GM06990 (cell line): ENCODE measurements around the gene KLHL4.

ENCODE experiments used
- DNase-seq: peaks from one replicate; pipeline ENCODE4 v3.0.0-alpha.2; 2011; ENCODE audit not compliant: insufficient read length; ENCODE audit errors: extremely low read depth
- H3K27me3 ChIP-seq: replicated peaks from 2 replicates; pipeline ENCODE4 v1.6.0; 2011; ENCODE audit warnings: low read length; ENCODE audit not compliant: control insufficient read depth, insufficient read depth
- H3K36me3 ChIP-seq: 2 replicates; pipeline ENCODE4 v1.5.1; 2011; ENCODE audit warnings: low read length; ENCODE audit not compliant: control insufficient read depth, insufficient read depth
- H3K4me3 ChIP-seq: replicated peaks from 2 replicates; pipeline ENCODE4 v1.5.1; 2011; ENCODE audit warnings: low read depth, mild to moderate bottlenecking, control low read depth, low read length
- TF ChIP-seq, protein P1 (sequence below): IDR thresholded peaks from 2 replicates; pipeline ENCODE4 v1.5.1; 2011; ENCODE audit warnings: low read length, control low read depth, mild to moderate bottlenecking, inconsistent platforms; ENCODE audit not compliant: insufficient read depth, poor library complexity, severe bottlenecking

The KLHL4 gene

GRCh38 chrX:87516717-87517121 lies 883 bp upstream of the KLHL4 start:
- DNase-seq, result no peak
- TF ChIP-seq, protein P1, sequence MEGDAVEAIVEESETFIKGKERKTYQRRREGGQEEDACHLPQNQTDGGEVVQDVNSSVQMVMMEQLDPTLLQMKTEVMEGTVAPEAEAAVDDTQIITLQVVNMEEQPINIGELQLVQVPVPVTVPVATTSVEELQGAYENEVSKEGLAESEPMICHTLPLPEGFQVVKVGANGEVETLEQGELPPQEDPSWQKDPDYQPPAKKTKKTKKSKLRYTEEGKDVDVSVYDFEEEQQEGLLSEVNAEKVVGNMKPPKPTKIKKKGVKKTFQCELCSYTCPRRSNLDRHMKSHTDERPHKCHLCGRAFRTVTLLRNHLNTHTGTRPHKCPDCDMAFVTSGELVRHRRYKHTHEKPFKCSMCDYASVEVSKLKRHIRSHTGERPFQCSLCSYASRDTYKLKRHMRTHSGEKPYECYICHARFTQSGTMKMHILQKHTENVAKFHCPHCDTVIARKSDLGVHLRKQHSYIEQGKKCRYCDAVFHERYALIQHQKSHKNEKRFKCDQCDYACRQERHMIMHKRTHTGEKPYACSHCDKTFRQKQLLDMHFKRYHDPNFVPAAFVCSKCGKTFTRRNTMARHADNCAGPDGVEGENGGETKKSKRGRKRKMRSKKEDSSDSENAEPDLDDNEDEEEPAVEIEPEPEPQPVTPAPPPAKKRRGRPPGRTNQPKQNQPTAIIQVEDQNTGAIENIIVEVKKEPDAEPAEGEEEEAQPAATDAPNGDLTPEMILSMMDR, result no peak
- Histone ChIP-seq H3K4me3 (no peak overlapping the region), H3K27me3 (no peaks in the 10 kb centered on the region), H3K36me3 (no peaks in the 10 kb centered on the region)

DNA sequence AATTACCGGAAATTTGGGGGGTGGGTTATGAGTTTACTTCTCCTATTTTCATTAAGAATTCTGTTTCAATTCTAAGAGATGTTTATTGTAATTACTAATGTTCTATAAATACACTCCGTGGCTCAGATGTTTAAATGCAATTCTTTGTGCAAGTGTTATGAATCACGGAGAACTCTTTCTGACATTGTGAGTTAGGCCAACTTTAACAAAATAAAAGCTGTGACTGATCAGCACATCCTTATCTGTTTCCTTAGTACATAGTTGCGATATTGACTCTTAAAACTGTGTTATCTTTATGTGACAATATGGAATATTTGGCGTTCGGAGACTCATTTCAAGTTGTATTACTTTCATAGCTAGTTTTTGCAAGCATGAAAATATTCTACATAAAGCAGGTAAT lies 902 bp downstream of the KLHL4 start:
- Histone ChIP-seq H3K27me3 (no peaks in the 10 kb centered on the region), H3K36me3 (no peaks in the 10 kb centered on the region), H3K4me3 (no peak overlapping the region)
- TF ChIP-seq, protein P1, result no peak
- DNase-seq, result no peak

DNA sequence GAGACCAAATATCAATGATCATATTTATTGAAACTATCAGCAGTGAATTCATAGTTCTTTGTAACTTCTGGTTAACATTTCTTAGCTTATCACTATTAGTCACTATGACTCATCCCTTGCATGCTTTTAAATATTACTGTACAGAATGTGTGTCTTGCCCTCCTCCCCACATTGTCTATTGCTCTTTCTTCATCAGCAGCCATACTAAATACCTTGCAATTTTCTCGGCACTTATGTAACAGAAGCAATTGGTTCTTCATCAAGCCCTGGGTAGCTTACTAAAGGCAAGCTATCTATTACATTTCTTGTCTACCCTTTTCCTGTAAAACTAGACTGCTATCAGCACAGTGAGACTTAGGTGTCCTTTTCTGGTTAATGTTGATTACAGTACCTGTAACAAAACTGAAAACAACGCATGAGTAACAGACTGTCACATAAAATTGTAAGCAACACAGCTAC lies 8.2 kb downstream of the KLHL4 start:
- Histone ChIP-seq H3K27me3 (no peaks in the 10 kb centered on the region), H3K4me3 (no peak overlapping the region), H3K36me3 (no peaks in the 10 kb centered on the region)
- DNase-seq, result no peak
- TF ChIP-seq, protein P1, result no peak

DNA sequence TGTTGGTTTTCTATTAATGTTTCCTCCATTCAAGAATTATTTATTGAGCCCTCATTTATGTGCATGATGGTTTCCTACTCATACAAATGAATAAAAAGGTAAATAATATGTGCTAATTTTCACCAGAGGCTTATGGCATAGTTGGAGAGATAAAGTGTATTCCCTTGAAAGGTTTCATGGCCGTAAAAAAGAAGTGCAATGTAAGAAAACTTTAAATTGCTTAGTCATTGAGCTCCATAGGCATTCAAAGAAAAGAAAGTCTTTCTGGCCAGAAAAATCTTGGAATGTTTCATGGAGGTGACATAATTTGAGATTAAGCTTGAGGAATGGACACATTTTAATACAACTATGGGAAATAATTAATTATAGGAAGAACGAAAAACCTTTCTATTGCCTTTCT lies 8.7 kb downstream of the KLHL4 start:
- Histone ChIP-seq H3K4me3 (no peak overlapping the region), H3K36me3 (no peaks in the 10 kb centered on the region), H3K27me3 (no peaks in the 10 kb centered on the region)
- TF ChIP-seq, protein P1, result no peak
- DNase-seq, result no peak

DNA sequence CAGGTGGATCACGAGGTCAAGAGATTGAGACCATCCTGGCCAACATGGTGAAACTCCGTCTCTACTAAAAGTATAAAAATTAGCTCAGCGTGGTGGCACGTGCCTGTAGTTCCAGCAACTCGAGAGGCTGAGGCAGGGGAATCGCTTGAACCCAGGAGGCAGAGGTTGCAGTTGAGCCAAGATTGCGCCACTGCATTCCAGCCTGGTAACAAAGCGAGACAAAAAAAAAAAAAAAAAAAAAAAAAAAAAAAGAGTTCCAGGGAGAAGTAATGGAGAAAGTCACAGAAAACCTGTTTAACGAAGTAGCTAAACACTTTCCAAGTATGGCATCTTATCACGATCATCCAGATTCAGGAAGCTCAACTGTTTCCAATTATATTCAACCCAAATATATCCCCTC lies 10.9 kb downstream of the KLHL4 start:
- Histone ChIP-seq H3K36me3 (no peaks in the 10 kb centered on the region), H3K4me3 (no peak overlapping the region), H3K27me3 (no peaks in the 10 kb centered on the region)
- TF ChIP-seq, protein P1, result no peak
- DNase-seq, result no peak

- H3K27me3 ChIP-seq, result no peaks in the 10 kb centered on the region
- TF ChIP-seq, protein P1, result no peak
- no peaks in the 10 kb centered on the region for H3K36me3 ChIP-seq
- no peak for DNase-seq
- H3K4me3 ChIP-seq, result no peak overlapping the region
Observed at GRCh38 chrX:87571964-87572363, 54.4 kb downstream of the KLHL4 start.
